ENCODE results near the gene PRDM16. TPM values are rescaled to one million over a fixed set of nuclear protein-coding genes. Genes with fewer than 3 reads are reported as not detected.

PRDM16 gene
- total and polyA plus RNA-seq, 2 of the 13 experiments (the other 11 are each of a cell fraction or from before 2014, with no cell fraction given), result 0.15 to 0.81 TPM

DNA sequence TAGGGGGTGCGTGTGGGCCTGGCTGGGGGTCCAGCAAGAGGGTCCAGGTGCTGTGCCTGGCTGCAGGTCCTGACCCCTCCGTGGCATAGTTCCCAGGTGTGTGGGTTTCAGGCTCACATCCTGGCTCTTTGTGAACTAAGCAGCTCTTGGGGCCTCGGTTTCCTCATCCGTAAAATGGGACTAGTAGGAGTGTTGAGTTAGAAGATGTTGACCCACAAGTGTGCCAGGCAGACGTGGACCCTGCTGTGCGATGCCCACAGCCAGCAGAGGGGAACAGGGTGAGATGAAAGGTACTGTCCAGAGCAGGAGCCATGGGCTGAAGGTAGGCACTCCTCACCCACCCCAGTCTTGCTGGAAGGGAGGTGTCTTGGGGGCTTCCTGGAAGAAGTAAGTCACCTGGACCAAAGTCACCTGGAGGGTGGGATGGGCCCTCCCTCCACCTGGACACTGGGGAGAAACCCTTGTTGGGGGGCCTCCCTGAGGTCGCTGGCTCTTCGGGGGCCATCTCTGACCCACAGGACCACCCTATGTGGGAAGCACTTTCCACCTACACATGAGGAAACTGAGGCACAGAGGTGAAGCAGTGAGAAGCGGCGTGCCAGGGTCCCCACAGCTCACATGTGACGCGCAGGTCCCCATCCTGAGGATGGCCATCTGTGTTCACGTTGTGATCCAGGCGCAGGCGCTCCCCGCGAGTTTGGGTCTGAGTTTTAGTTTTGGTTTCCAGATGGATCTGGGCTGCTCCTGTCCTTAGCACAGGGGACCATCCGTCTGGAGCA lies 386.9 kb downstream of the PRDM16 start:
- Histone ChIP-seq H3K27ac (ENCODE audit: extremely low read length, insufficient read depth, low read length) (peak overlapping the region; percentile 98), H3K4me1 (ENCODE audit: insufficient read depth, low read length) (peaks cover 90% of the 10 kb centered on the region), H3K4me2 (ENCODE audit: low read depth, low read length) (peak overlapping the region; percentile 99), H3K9ac (ENCODE audit: insufficient read depth, low read depth, low read length) (peak overlapping the region; percentile 86), H3K27me3 (ENCODE audit: control insufficient read depth in 1 of 2, insufficient read depth in 2 of 2, low read length in 2 of 2) (no peaks in the 10 kb centered on the region), H2AFZ (ENCODE audit: low read length) (no peak overlapping the region), H3K36me3 (replicated peaks in 1 of 2; ENCODE audit: control insufficient read depth in 1 of 2, insufficient read depth in 2 of 2, low read length in 2 of 2) (no peaks in the 10 kb centered on the region), H3K79me2 (ENCODE audit: insufficient read depth, low read length) (peaks cover 33% of the 10 kb centered on the region), H3K4me3 (replicated peaks in 1 of 3; ENCODE audit: insufficient read depth in 1 of 3, low read depth in 2 of 3, low read length in 3 of 3) (peak overlapping the region; percentile 67 to 79 (median 70)), H3K9me3 (ENCODE audit: low read length) (no peaks in the 10 kb centered on the region), H4K20me1 (ENCODE audit: insufficient read depth, low read length) (no peaks in the 10 kb centered on the region; the same call in 1 of the 2 replicates)
- no peak for ATAC-seq
- in situ Hi-C loops (cut with HindIII; ENCODE audit: extremely low pct_ligation_motif_present, low pct_unique_long_range_greater_than_20kb) (no loop called here), intact Hi-C loops (cut with micrococcal nuclease; ENCODE audit: unreplicated experiment) (no loop called here)
- no peak for FAIRE-seq
- DNase-seq (ENCODE audit: low spot score), result no peak
- TSS peak; percentile 80 for BruUV-seq (replicated peaks)
- WGBS (ENCODE audit: low lambda C conversion rate), result 7% methylated on average over 5 of the region's 18 CpGs
- CTCF ChIA-PET (ENCODE audit: low intra/inter-chr PET ratio, low total read pairs), result interaction anchor here (1.5 to 4.4 kb wide), 2 partner anchors 15 to 17 kb away, joined by 3 to 57 read pairs; no protein-coding TSS in a partner anchor
- POLR2A ChIA-PET, result interaction anchor here (1.6 to 11.4 kb wide), 2 partner anchors 17 to 115 kb away, joined by 7 to 282 read pairs; no protein-coding TSS in a partner anchor
- no peak for TF ChIP-seq RFXANK (CRISPR knock-in tag; IDR thresholded peaks at IDR 0.05)
- TF ChIP-seq NFYB (CRISPR knock-in tag; IDR thresholded peaks at IDR 0.05), result no peak
- no peak for TF ChIP-seq FOXK1 (CRISPR knock-in tag; IDR thresholded peaks at IDR 0.05; ENCODE audit: borderline replicate concordance, low read depth)
- no peak for TF ChIP-seq SRF (IDR thresholded peaks at IDR 0.05; ENCODE audit: low read depth, low read length)
- no peak for TF ChIP-seq ZNF572 (CRISPR knock-in tag; IDR thresholded peaks at IDR 0.05)
- TF ChIP-seq ZNF180 (CRISPR knock-in tag; IDR thresholded peaks at IDR 0.05; ENCODE audit: borderline replicate concordance, low read depth), result no peak
- TF ChIP-seq ZNF136 (CRISPR knock-in tag; IDR thresholded peaks at IDR 0.05; ENCODE audit: low read depth), result no peak
- no peak for TF ChIP-seq ATF6 (CRISPR knock-in tag; conservative IDR thresholded peaks at IDR 0.05)
- TF ChIP-seq, protein P1, sequence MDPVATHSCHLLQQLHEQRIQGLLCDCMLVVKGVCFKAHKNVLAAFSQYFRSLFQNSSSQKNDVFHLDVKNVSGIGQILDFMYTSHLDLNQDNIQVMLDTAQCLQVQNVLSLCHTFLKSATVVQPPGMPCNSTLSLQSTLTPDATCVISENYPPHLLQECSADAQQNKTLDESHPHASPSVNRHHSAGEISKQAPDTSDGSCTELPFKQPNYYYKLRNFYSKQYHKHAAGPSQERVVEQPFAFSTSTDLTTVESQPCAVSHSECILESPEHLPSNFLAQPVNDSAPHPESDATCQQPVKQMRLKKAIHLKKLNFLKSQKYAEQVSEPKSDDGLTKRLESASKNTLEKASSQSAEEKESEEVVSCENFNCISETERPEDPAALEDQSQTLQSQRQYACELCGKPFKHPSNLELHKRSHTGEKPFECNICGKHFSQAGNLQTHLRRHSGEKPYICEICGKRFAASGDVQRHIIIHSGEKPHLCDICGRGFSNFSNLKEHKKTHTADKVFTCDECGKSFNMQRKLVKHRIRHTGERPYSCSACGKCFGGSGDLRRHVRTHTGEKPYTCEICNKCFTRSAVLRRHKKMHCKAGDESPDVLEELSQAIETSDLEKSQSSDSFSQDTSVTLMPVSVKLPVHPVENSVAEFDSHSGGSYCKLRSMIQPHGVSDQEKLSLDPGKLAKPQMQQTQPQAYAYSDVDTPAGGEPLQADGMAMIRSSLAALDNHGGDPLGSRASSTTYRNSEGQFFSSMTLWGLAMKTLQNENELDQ (CRISPR knock-in tag; IDR thresholded peaks at IDR 0.05; ENCODE audit: borderline replicate concordance), result no peak
- no peak for TF ChIP-seq ZFYVE20 (CRISPR knock-in tag; IDR thresholded peaks at IDR 0.05; ENCODE audit: borderline replicate concordance, low read depth)
- no peak for TF ChIP-seq ZNF670 (CRISPR knock-in tag; IDR thresholded peaks at IDR 0.05; ENCODE audit: borderline replicate concordance)
- TF ChIP-seq ATF4 (CRISPR knock-in tag; IDR thresholded peaks at IDR 0.05), result no peak
- no peak for TF ChIP-seq PHB2 (IDR thresholded peaks at IDR 0.05; ENCODE audit: partially characterized antibody)
- no peak for TF ChIP-seq CENPX (CRISPR knock-in tag; IDR thresholded peaks at IDR 0.05)
- peak; percentile 12 for TF ChIP-seq POLR2G (IDR thresholded peaks at IDR 0.05; ENCODE audit: low read depth, low read length)
- TF ChIP-seq E2F5 (CRISPR knock-in tag; conservative IDR thresholded peaks at IDR 0.05), result no peak
